Measurements from ENCODE around the gene MRPL20. TPM values are rescaled to one million over a fixed set of nuclear protein-coding genes. Genes with fewer than 3 reads are reported as not detected.
A peak's percentile ranks its signal among the peaks of the same experiment; 100 is the strongest.
"Not testable (repeated sequence)": the region's sequence is repeated elsewhere in the genome, so short reads cannot be mapped to it uniquely, and the experiment has no call there.

The MRPL20 gene
- polyA plus RNA-seq, 1 of the 3 experiments (the other 2 are of a cell fraction), result 210 TPM

- peak; percentile 43; the same call in 1 of the 2 replicates for TF ChIP-seq REST (IDR thresholded peaks at IDR 0.05; ENCODE audit: low read depth, low read length)
- TF ChIP-seq SMC3 (IDR thresholded peaks at IDR 0.05; ENCODE audit: low read depth, low read length), result 0 out of 2 replicates have a peak, but pooled peaks have one; percentile 11
- no peak for TF ChIP-seq RAD21 (IDR thresholded peaks at IDR 0.05; ENCODE audit: low read length)
- peak; percentile 98 for TF ChIP-seq GABPA (IDR thresholded peaks at IDR 0.05; ENCODE audit: low read depth)
- TF ChIP-seq, protein P1, sequence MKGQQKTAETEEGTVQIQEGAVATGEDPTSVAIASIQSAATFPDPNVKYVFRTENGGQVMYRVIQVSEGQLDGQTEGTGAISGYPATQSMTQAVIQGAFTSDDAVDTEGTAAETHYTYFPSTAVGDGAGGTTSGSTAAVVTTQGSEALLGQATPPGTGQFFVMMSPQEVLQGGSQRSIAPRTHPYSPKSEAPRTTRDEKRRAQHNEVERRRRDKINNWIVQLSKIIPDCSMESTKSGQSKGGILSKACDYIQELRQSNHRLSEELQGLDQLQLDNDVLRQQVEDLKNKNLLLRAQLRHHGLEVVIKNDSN (IDR thresholded peaks at IDR 0.05; ENCODE audit: borderline replicate concordance, low read depth), result no peak
- TF ChIP-seq EZH2phosphoT487 (IDR thresholded peaks at IDR 0.05; ENCODE audit: borderline replicate concordance, low read depth), result no peak
- TF ChIP-seq FOXM1 (IDR thresholded peaks at IDR 0.05; ENCODE audit: low read depth), result no peak
- peak; percentile 68 for TF ChIP-seq NRF1 (IDR thresholded peaks at IDR 0.05; ENCODE audit: low read depth, low read length)
- TF ChIP-seq PBX3 (IDR thresholded peaks at IDR 0.05), result peak; percentile 21; the same call in 1 of the 2 replicates
- TF ChIP-seq SIN3A (IDR thresholded peaks at IDR 0.05; ENCODE audit: borderline replicate concordance, low read depth, low read length), result peak; percentile 74; the same call in 1 of the 2 replicates
- TF ChIP-seq, protein P2, sequence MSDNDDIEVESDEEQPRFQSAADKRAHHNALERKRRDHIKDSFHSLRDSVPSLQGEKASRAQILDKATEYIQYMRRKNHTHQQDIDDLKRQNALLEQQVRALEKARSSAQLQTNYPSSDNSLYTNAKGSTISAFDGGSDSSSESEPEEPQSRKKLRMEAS (IDR thresholded peaks at IDR 0.05; ENCODE audit: low read depth), result peak; percentile 93
Observed at GRCh38 chr1:1406821-1407635, at the start of gene MRPL20 (continued).

DNA sequence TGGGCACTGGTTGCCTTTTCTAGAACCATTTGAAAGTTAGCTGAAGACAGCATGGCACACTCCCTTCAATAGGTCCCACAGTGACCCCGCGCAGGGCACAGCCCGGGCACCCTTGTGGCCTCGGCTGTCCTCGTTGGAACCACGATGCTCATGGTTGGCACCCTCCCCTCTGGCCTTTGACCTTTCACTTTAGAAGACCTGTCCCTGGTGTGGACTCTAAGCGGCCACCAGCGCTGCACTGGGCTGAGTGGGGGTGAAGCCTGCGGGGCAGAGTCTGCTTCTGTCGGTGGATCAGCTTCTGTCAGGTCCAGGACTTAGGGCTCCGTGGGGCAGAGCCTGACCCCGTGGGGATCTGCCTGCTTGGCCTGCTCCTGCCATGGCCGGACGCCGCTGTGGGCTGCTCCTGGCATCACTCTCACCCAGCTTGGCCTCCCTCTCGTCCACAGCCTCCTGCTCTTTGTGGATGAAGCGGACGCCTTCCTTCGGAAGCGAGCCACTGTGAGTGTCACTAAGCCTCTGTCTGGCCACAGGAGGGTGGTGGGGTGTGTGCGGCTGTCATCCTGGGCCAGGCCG is 49.7 kb upstream of the MRPL20 start:
- H3K79me2 ChIP-seq (ENCODE audit: insufficient read depth); H3K9me2 ChIP-seq; H3F3A ChIP-seq (replicated peaks; ENCODE audit: insufficient read depth); DNase-seq; H3K9me3 ChIP-seq; H3K4me2 ChIP-seq; H3K27me3 ChIP-seq (ENCODE audit: insufficient read depth); H3K9ac ChIP-seq; H3K27ac ChIP-seq (ENCODE audit: low read depth in 2 of 2, low read length in 1 of 2); H3K4me3 ChIP-seq (ENCODE audit: low read depth in 2 of 2, low read length in 1 of 2); POLR2A ChIA-PET; H3K4me1 ChIP-seq (ENCODE audit: control insufficient read depth in 1 of 2, insufficient read depth in 2 of 2, low read depth in 1 of 2, low read length in 1 of 2); CTCF ChIA-PET; H4K20me1 ChIP-seq (ENCODE audit: insufficient read depth); H3K36me3 ChIP-seq (replicated peaks in 1 of 2; ENCODE audit: control insufficient read depth in 1 of 2, insufficient read depth in 2 of 2, low read length in 1 of 2); H2AFZ ChIP-seq (ENCODE audit: low read depth): not testable (repeated sequence)
- 60% methylated on average over 1 of the region's 22 CpGs for WGBS (ENCODE audit: low lambda C conversion rate)

DNA sequence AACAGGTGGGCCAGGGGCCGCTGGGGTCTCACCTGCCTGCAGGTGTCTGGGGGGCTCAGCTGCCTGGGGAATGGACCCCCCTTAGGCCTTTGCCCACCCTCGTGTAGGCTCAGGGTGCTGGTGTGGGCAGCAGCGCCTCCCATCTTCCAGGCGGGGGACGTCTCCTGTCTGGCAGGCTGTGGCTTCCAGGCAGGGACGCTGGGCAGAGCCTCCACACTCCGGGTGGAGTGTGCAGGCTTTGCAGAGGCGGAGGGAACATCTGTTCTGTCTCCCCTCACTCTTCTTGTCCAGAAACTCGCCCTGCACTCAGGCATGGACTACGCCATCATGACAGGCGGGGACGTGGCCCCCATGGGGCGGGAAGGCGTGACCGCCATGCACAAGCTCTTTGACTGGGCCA is 48.8 kb upstream of the MRPL20 start:
- POLR2A ChIA-PET; DNase-seq; H3K4me1 ChIP-seq (ENCODE audit: control insufficient read depth in 1 of 2, insufficient read depth in 2 of 2, low read depth in 1 of 2, low read length in 1 of 2); H4K20me1 ChIP-seq (ENCODE audit: insufficient read depth); H2AFZ ChIP-seq (ENCODE audit: low read depth); H3K27ac ChIP-seq (ENCODE audit: low read depth in 2 of 2, low read length in 1 of 2); H3K9ac ChIP-seq; CTCF ChIA-PET; H3K27me3 ChIP-seq (ENCODE audit: insufficient read depth); H3K9me2 ChIP-seq; H3K9me3 ChIP-seq; H3K79me2 ChIP-seq (ENCODE audit: insufficient read depth); H3F3A ChIP-seq (replicated peaks; ENCODE audit: insufficient read depth); H3K4me3 ChIP-seq (ENCODE audit: low read depth in 2 of 2, low read length in 1 of 2); H3K36me3 ChIP-seq (replicated peaks in 1 of 2; ENCODE audit: control insufficient read depth in 1 of 2, insufficient read depth in 2 of 2, low read length in 1 of 2); H3K4me2 ChIP-seq: not testable (repeated sequence)
- no CpG with 5 or more reads among the region's 15 CpGs for WGBS (ENCODE audit: low lambda C conversion rate)

Measured in SK-N-SH (cell line).